Left lung (tissue), 10 donors: Measurements from ENCODE around the gene TMEM254. TPM values are rescaled to one million over a fixed set of nuclear protein-coding genes. Genes with fewer than 3 reads are reported as not detected.
"Not testable (repeated sequence)": the region's sequence is repeated elsewhere in the genome, so short reads cannot be mapped to it uniquely, and the experiment has no call there.

ENCODE experiments used
- ATAC-seq: fragments of 200-7000 bp; cut with Tn5 transposase; one replicate; pipeline ENCODE4 v1.9.1; 2020; ENCODE audit warnings: moderate library complexity
- DNase-seq, 4 donors: peaks; one replicate each; pipeline ENCODE4 v3.0.0-alpha.2; 2013 to 2020
- H3K27ac ChIP-seq, 2 donors: fragments of 200-600 bp; sonication (generic) in 1 of 2; one replicate each; pipeline versions ENCODE4 v1.5.0 to v1.8.0; 2020 to 2021
- H3K27me3 ChIP-seq, 2 donors: fragments of 200-600 bp; sonication (generic) in 1 of 2; one replicate each; pipeline versions ENCODE4 v1.5.0 to v1.8.0; 2020 to 2021
- H3K36me3 ChIP-seq, 2 donors: fragments of 200-600 bp; sonication (generic) in 1 of 2; one replicate each; pipeline versions ENCODE4 v1.5.0 to v1.8.0; 2020 to 2021
- H3K4me1 ChIP-seq, 2 donors: fragments of 200-600 bp; one replicate each; pipeline ENCODE4 v1.8.0; 2021
- H3K4me3 ChIP-seq, 2 donors: fragments of 200-600 bp; sonication (generic) in 1 of 2; one replicate each; pipeline versions ENCODE4 v1.5.0 to v1.8.0; 2020 to 2021; ENCODE audit warnings: mild to moderate bottlenecking in 1 of 2
- H3K9me3 ChIP-seq, 2 donors: fragments of 200-600 bp; sonication (generic) in 1 of 2; one replicate each; pipeline versions ENCODE4 v1.5.0 to v1.8.0; 2020 to 2021
- CTCF ChIP-seq, 2 donors: fragments of 200-600 bp; sonication (generic) in 1 of 2; IDR thresholded peaks; one replicate each; pipeline versions ENCODE4 v1.5.0 to v1.8.0; 2021; ENCODE audit warnings: antibody characterized with exemption in 2 of 2
- intact Hi-C, 2 donors: fragments of 100-400 bp; cut with DNase I; formaldehyde crosslinking; loops; one replicate each; pipeline versions ENCODE4 v1.11.2 to v1.14.2; 2022
- polyA plus RNA-seq, 6 donors: library from polyadenylated mRNA; unstranded; fragments of 120-200 nt; gene quantifications; one replicate each; pipeline ENCODE4 v1.2.1, GENCODE V29; 2013; ENCODE audit not compliant: insufficient read length in 6 of 6
- total RNA-seq, 2 donors: library from RNA; stranded (reverse); fragmentation: NEBNext Ultra II Directional; extraction: Animal tissue kit (Norgen Biotek cat#: 25700); gene quantifications; one replicate each; pipeline ENCODE4 v1.2.1, GENCODE V29; 2021
- donor health status: DM: no; HTN: yes; CAD: no.
- donor health status: DM: no; HTN: no; CAD: no.

TMEM254 gene
- total and polyA plus RNA-seq, 8 donors = 18.2 to 45.7 (median 44.0) TPM

GRCh38 chr10:80057171-80057570, 21.3 kb upstream of the TMEM254 start:
- H3K9me3 ChIP-seq = no peaks in the 10 kb centered on the region
- ATAC-seq = no peak
- H3K27me3 ChIP-seq = no peaks in the 10 kb centered on the region
- H3K4me1 ChIP-seq = no peaks in the 10 kb centered on the region
- TF ChIP-seq CTCF (IDR thresholded peaks at IDR 0.05) = no peak
- no peak overlapping the region for H3K4me3 ChIP-seq
- no peaks in the 10 kb centered on the region for H3K36me3 ChIP-seq
- intact Hi-C loops = no loop called here
- no peak overlapping the region for H3K27ac ChIP-seq
- DNase-seq = no peak

GRCh38 chr10:80064120-80064886, 14.2 kb upstream of the TMEM254 start:
- no peak for TF ChIP-seq CTCF (IDR thresholded peaks at IDR 0.05)
- intact Hi-C loops = loop anchor here in 1 of 2 donors (10.0 kb wide), 1 partner anchor 160 kb away; no protein-coding TSS in a partner anchor
- Histone ChIP-seq H3K36me3 (no peaks in the 10 kb centered on the region), H3K27me3 (no peaks in the 10 kb centered on the region), H3K4me3 (no peak overlapping the region), H3K27ac (no peak overlapping the region), H3K9me3 (no peaks in the 10 kb centered on the region), H3K4me1 (no peaks in the 10 kb centered on the region)
- ATAC-seq (no peak), DNase-seq (no peak)

- intact Hi-C loops = loop anchor here in 1 of 2 donors (10.0 kb wide), 1 partner anchor 158 kb away; no protein-coding TSS in a partner anchor
- H3K36me3 ChIP-seq = no peaks in the 10 kb centered on the region
- H3K27ac ChIP-seq = no peak overlapping the region
- ATAC-seq (no peak), DNase-seq (no peak)
- H3K4me1 ChIP-seq = no peaks in the 10 kb centered on the region
- no peaks in the 10 kb centered on the region for H3K27me3 ChIP-seq
- no peak for TF ChIP-seq CTCF (IDR thresholded peaks at IDR 0.05)
- H3K4me3 ChIP-seq = no peak overlapping the region
- no peaks in the 10 kb centered on the region for H3K9me3 ChIP-seq
Observed at GRCh38 chr10:80066809-80067208, 11.7 kb upstream of the TMEM254 start.

GRCh38 chr10:80067821-80068220, 10.6 kb upstream of the TMEM254 start:
- ATAC-seq, H3K27ac ChIP-seq, H3K4me3 ChIP-seq, DNase-seq, H3K27me3 ChIP-seq, H3K9me3 ChIP-seq, H3K4me1 ChIP-seq, H3K36me3 ChIP-seq: not testable (repeated sequence)
- intact Hi-C loops = loop anchor here in 1 of 2 donors (10.0 kb wide), 1 partner anchor 157 kb away; no protein-coding TSS in a partner anchor

GRCh38 chr10:80068270-80068669, 10.2 kb upstream of the TMEM254 start:
- Histone ChIP-seq H3K36me3 (no peaks in the 10 kb centered on the region), H3K27me3 (no peaks in the 10 kb centered on the region), H3K9me3 (no peaks in the 10 kb centered on the region), H3K4me3 (no peak overlapping the region), H3K4me1 (no peaks in the 10 kb centered on the region), H3K27ac (no peak overlapping the region)
- ATAC-seq = no peak
- intact Hi-C loops = loop anchor here in 1 of 2 donors (10.0 kb wide), 1 partner anchor 157 kb away; no protein-coding TSS in a partner anchor
- TF ChIP-seq CTCF (IDR thresholded peaks at IDR 0.05) = no peak
- no peak for DNase-seq
